Measurements from ENCODE around the gene SUCO. TPM values are rescaled to one million over a fixed set of nuclear protein-coding genes. Genes with fewer than 3 reads are reported as not detected.
A peak's percentile ranks its signal among the peaks of the same experiment; 100 is the strongest.
"Not testable (repeated sequence)": the region's sequence is repeated elsewhere in the genome, so short reads cannot be mapped to it uniquely, and the experiment has no call there.

Gene SUCO
- total and polyA plus RNA-seq, 3 donors from 2014 or later, result 47.8 to 139 (median 126) TPM

DNA sequence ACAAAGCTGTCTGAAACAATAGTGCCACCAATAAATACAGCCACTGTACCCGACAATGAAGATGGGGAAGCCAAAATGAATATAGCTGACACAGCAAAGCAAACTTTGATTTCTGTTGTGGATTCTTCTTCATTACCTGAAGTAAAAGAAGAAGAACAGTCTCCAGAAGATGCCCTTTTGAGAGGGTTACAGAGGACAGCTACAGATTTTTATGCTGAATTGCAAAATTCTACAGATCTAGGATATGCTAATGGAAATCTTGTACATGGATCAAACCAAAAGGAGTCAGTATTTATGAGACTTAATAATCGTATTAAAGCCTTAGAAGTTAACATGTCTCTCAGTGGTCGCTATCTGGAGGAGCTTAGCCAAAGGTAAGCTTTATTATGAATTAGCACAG lies 56.6 kb downstream of the SUCO start:
- H3K36me3 ChIP-seq (ENCODE audit: low read depth, missing control alignments), result no peaks in the 10 kb centered on the region
- intact Hi-C loops (cut with DNase I; ENCODE audit: low total_unique reads), result no loop called here
- H3K27ac ChIP-seq, result no peak overlapping the region
- no peaks in the 10 kb centered on the region for H3K9me3 ChIP-seq
- TF ChIP-seq CTCF (IDR thresholded peaks at IDR 0.05) (no peak), POLR2A (IDR thresholded peaks at IDR 0.05) (no peak)
- no peaks in the 10 kb centered on the region for H3K27me3 ChIP-seq
- DNase-seq, result no peak
- no peak overlapping the region for H3K4me3 ChIP-seq
- no peaks in the 10 kb centered on the region for H3K4me1 ChIP-seq
- WGBS, 2 donors, result 90 to 91% methylated on average over 3 of the region's 3 CpGs

DNA sequence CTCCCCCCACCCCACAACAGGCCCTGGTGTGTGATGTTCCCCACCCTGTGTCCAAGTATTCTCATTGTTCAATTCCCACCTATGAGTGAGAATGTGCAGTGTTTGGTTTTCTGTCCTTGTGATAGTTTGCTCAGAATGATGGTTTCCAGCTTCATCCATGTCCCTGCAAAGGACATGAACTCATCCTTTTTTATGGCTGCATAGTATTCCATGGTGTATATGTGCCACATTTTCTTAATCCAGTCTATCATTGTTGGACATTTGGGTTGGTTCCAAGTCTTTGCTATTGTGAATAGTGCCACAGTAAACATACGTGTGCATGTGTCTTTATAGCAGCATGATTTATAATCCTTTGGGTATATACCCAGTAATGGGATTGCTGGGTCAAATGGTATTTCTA lies 58.5 kb downstream of the SUCO start:
- not testable (repeated sequence) for H3K4me1 ChIP-seq

DNA sequence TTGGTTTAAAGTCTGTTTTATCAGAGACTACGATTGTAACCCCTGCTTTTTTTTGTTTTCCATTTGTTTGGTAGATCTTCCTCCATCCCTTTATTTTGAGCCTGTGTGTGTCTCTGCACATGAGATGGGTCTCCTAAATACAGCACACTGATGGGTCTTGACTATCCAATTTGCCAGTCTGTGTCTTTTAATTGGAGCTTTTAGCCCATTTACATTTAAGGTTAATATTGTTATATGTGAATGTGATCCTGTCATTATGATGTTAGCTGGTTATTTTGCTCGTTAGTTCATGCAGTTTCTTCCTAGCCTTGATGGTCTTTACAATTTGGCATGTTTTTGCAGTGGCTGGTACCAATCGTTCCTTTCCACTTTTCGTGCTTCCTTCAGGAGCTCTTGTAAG lies 62.1 kb downstream of the SUCO start:
- WGBS, 2 donors, result 94 to 95% methylated on average over 4 of the region's 4 CpGs
- H3K27ac ChIP-seq; H3K27me3 ChIP-seq; DNase-seq; H3K36me3 ChIP-seq (ENCODE audit: low read depth, missing control alignments); intact Hi-C loops (cut with DNase I; ENCODE audit: low total_unique reads); H3K4me1 ChIP-seq; H3K9me3 ChIP-seq; H3K4me3 ChIP-seq: not testable (repeated sequence)

More for the DNA sequence above, 58.5 kb downstream of the SUCO start:
- intact Hi-C loops (cut with DNase I; ENCODE audit: low total_unique reads); H3K36me3 ChIP-seq (ENCODE audit: low read depth, missing control alignments); DNase-seq; H3K9me3 ChIP-seq; H3K27me3 ChIP-seq; H3K27ac ChIP-seq; H3K4me3 ChIP-seq: not testable (repeated sequence)
- WGBS, 2 donors, result no CpG with 5 or more reads among the region's 1 CpG

- H3K27ac ChIP-seq; intact Hi-C loops (cut with DNase I; ENCODE audit: low total_unique reads); H3K27me3 ChIP-seq; H3K36me3 ChIP-seq (ENCODE audit: low read depth, missing control alignments); DNase-seq; H3K9me3 ChIP-seq; H3K4me1 ChIP-seq; H3K4me3 ChIP-seq: not testable (repeated sequence)
- 86 to 89% methylated on average over 7 to 10 of the region's 10 CpGs for WGBS, 2 donors
Observed at GRCh38 chr1:172596782-172597181, 63.8 kb downstream of the SUCO start.

- no peak for TF ChIP-seq CTCF (IDR thresholded peaks at IDR 0.05)
- no peak for TF ChIP-seq POLR2A (IDR thresholded peaks at IDR 0.05)
Observed at GRCh38 chr1:172599912-172600311, 67.0 kb downstream of the SUCO start.

GRCh38 chr1:172600615-172601014 lies 67.7 kb downstream of the SUCO start:
- no peak for DNase-seq
- Histone ChIP-seq H3K27ac (no peak overlapping the region), H3K9me3 (no peaks in the 10 kb centered on the region), H3K36me3 (ENCODE audit: low read depth, missing control alignments) (no peaks in the 10 kb centered on the region), H3K4me1 (peaks cover 4% of the 10 kb centered on the region), H3K27me3 (no peaks in the 10 kb centered on the region), H3K4me3 (no peak overlapping the region)
- 85 to 86% methylated on average over 1 of the region's 1 CpG for WGBS, 2 donors
- no peak for TF ChIP-seq CTCF (IDR thresholded peaks at IDR 0.05)
- TF ChIP-seq POLR2A (IDR thresholded peaks at IDR 0.05), result no peak
- intact Hi-C loops (cut with DNase I; ENCODE audit: low total_unique reads), result no loop called here

More at GRCh38 chr1:172599912-172600311, 67.0 kb downstream of the SUCO start:
- Histone ChIP-seq H3K4me3 (no peak overlapping the region), H3K9me3 (no peaks in the 10 kb centered on the region), H3K27me3 (no peaks in the 10 kb centered on the region), H3K4me1 (peaks cover 4% of the 10 kb centered on the region), H3K36me3 (ENCODE audit: low read depth, missing control alignments) (no peaks in the 10 kb centered on the region), H3K27ac (no peak overlapping the region)
- WGBS, 2 donors, result 63 to 73% methylated on average over 3 of the region's 3 CpGs
- intact Hi-C loops (cut with DNase I; ENCODE audit: low total_unique reads), result no loop called here
- peak; percentile 25 for DNase-seq
